HFF-Myc (cell line): ENCODE data around the gene SHANK3.

ENCODE experiments used
- DNase-seq: peaks from one replicate; pipeline ENCODE4 v3.0.0-alpha.2; 2011; ENCODE audit warnings: low read depth; ENCODE audit errors: extremely low read depth
- H3K4me3 ChIP-seq: replicated peaks from 2 replicates; pipeline ENCODE4 v1.5.1; 2011; ENCODE audit warnings: low read depth, mild to moderate bottlenecking, control low read depth, low read length
- CTCF ChIP-seq: IDR thresholded peaks from 2 replicates; pipeline ENCODE4 v1.5.1; 2012; ENCODE audit warnings: mild to moderate bottlenecking, low read depth, low read length, control low read depth; ENCODE audit errors: missing control alignments

Gene SHANK3

DNA sequence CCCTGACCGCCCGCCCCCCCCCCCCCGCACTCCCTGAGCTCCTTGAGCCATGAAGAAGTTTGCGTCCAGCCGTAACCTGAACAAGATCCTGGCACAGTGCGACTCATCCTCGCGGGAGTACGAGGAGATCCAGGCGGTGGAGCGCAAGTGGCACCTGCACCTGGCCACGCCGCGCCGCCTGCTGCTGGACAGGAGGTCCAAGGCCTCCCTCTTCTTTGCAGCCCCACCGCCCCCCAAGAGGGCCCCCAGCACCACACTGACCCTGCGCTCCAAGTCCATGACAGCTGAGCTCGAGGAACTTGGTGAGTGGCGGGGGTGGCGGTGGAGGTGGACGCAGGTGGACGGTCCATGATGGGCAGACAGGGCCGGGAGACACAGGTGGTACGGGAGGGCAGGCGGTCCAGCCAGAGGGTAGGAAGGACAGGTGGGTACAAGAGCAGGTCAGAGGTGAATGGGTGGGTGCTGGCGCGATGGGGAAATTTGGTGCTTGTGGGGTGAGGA is 33.3 kb downstream of the SHANK3 start:
- H3K4me3 ChIP-seq = no peak overlapping the region
- no peak for DNase-seq
- no peak for TF ChIP-seq CTCF

GRCh38 chr22:50706481-50707125 is 34.0 kb downstream of the SHANK3 start:
- no peak for DNase-seq
- TF ChIP-seq CTCF = no peak
- H3K4me3 ChIP-seq = no peak overlapping the region

- DNase-seq = no peak
- H3K4me3 ChIP-seq = no peak overlapping the region
- TF ChIP-seq CTCF = no peak
These were observed 35.9 kb downstream of the SHANK3 start for GRCh38 chr22:50708474-50708873.

DNA sequence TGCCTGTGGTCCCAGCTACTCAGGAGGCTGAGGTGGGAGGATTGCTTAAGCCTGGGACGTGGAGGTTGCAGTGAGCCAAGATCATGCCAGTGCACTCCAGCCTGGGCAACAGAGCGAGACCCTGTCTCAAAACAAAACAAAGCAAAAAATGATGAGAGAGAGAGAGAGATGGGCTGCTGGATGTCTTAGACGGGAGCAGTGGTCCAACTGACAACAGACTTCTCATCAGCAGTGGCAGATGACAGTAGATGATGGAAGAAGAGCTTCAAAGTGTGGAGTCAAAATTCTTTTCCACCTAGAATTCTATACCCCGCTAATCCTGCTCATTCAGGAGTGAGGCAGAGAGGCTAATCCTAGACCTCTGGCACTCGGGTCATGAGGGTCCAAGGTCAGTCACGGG is 36.4 kb downstream of the SHANK3 start:
- no peak overlapping the region for H3K4me3 ChIP-seq
- DNase-seq = no peak
- TF ChIP-seq CTCF = no peak

DNA sequence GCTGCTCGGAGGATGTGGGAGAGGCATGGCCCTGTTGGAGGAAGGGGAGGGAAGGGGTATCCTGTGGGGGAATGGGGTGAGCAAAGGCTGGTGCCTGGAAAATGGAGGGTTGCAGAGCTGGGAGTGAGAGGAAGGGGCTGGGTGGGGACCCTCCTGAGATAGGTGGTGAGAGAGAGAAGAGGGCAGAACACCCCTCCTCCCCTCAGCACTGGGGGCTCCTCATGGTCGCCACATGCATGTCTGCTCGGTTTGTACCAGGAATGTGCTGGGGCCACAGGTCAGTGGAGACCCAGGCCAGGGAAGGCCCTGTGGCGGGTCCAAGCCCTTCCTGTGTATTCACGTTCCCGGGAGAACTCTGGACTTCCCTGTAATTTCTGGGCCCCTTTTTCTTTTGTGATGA is 37.6 kb downstream of the SHANK3 start:
- no peak overlapping the region for H3K4me3 ChIP-seq
- no peak for DNase-seq
- TF ChIP-seq CTCF = no peak

GRCh38 chr22:50710886-50711285 is 38.3 kb downstream of the SHANK3 start:
- no peak for TF ChIP-seq CTCF
- H3K4me3 ChIP-seq = no peak overlapping the region
- DNase-seq = no peak
